Measurements from ENCODE around the gene CARD14. TPM values are rescaled to one million over a fixed set of nuclear protein-coding genes. Genes with fewer than 3 reads are reported as not detected.

Gene CARD14
- polyA plus RNA-seq (ENCODE audit: insufficient read length in 4 of 4): 1 to 10 TPM in 3 of 4 donors, under 1 TPM in 1; 0.90 to 1.5 (median 1.2) TPM

DNA sequence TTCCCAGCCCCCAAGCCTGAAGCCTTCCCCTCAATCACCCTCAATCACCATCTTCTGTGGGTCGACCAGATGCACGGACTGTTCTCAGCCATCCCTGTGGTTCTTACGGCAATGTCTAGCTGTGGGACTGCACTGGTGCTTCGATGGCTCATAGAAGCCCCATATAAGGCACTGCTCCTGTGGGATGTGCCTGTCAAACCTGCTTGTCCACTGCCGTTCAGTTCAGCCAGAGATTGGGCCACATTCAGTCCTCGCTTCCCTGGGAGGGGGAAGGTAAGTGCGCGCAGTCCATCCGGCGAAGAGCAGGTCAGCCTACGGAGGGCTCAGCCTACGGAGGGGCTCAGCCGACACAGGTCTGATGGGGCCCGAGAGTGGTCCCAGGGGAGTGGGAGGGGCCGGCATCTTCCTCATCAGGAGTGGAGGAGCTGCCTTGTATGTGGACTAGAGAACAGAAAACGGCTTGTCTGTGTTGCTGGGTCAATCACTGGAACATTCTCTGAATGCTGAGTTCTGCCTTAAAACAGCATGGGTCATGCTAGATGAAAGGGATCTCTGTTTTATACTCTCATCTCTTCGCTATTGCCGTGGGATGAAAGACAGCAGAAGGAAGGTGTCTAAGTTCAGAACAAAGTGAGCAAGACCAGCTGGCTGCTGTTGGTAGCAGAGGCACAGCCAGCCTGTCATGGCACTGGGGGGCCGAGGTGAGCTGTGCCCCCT lies at the start of gene CARD14:
TSS of gene CARD14 (plus strand) at position 247 of the 717 bp plus-strand sequence. CDS start 11,409 bp downstream, outside the sequence.
- no peak for DNase-seq (ENCODE audit: low read depth in 4 of 4, low spot score in 3 of 4)

DNA sequence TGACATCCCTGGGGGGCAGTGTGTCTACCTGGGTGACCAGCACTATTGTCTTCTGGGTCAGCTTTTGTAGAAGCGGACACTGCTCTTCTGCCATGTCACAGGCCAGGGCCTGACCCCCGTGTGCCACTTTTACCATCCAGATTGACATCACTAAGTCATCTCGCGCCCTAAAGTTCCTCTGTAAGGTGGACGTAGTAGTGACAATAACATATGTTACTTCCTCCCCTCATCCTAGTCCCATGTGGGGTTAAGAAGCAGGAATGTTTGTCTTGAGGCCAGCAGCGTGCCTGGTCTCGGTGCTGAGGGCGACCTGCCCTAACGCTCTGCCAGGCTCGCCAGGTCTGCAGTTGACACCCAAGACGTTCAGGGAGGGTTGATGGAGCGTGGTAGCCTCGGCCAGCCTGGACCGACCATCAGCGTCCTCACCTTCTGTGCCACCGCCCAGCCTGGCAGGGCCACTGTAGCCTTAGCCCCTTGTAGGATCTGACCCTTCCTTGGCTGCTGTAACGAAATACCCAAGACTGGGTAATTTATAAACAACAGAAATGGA lies 47.7 kb upstream of the CARD14 start:
- no peak for DNase-seq (ENCODE audit: low read depth in 4 of 4, low spot score in 3 of 4)

DNA sequence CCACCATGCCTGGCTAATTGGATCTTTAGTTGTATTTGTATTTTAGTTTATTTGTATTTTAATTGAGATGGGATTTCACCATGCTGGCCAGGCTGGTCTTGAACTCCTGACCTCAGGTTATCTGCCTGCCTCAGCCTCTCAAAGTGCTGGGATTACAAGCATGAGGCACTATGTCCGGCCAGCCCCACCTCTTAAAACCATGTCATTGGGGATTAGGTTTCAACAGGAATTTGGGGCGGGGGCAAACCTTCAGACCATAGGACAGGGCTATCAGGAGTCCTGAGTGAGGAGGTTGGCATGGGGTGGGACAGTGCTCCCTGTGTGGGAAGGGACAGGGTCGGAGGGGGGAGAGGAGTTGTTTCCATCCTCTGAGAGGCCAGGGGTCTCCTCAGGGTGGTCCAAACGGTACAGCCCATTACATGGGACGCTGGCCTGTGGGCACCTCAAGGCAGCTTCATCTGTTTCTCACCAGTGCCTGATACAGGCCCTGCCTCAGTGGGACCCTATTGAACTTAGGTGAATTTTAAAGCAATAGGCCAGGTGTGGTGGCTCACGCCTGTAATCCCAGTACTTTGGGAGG lies 46.8 kb upstream of the CARD14 start:
- DNase-seq (ENCODE audit: low read depth in 4 of 4, low spot score in 3 of 4): no peak

DNA sequence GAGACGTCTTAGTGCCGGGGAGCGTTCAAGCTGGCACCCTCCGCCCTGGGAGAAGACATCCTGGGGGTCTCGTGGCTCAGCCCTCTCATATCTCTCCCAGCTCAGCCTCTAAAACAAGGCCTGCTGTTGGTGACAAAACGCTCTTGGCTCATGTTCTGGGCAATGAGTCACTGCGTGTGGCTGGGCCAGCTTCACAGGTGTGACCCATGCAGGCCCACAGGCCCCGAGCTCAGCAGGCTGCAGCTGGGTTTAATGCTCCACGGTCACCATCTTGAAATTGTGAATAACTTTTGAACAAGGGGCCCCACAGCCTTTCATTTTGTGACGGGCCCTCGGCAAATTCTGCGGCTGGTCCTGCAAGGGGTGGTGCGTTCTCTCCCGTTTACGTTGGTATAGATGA lies 46.0 kb upstream of the CARD14 start:
- no peak for DNase-seq (ENCODE audit: low read depth in 4 of 4, low spot score in 3 of 4)

DNA sequence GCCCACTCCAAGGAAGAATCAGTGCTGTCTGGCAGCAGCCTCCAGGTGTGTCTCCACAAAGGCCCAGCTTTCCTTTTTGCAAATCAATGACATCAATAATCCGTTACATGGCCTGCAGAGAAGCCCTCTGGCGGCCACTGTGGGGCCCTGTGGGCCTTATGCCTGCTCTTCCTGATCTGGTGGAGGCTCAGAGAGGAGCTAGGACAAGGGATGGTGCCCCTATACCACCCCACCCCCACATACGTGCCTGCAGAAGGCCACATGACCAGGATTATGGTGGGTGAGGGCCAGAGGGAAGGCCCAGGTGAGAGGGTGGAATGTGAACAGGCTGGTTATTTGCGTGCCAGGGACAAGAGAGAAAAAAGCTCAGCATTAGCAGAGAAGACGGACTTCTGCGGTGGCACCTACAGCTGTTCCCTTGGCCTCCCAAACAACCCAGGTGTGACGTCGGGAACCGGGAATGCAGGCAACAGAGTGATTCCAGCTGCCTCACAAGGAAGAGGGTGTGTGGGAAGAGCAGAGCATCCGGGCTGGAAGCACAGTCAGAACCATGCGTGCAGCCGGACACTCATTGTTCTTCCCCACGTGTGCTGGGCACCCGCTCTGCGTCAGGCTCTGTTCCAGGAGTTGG lies 45.4 kb upstream of the CARD14 start:
- no peak for DNase-seq (ENCODE audit: low read depth in 4 of 4, low spot score in 3 of 4)

DNA sequence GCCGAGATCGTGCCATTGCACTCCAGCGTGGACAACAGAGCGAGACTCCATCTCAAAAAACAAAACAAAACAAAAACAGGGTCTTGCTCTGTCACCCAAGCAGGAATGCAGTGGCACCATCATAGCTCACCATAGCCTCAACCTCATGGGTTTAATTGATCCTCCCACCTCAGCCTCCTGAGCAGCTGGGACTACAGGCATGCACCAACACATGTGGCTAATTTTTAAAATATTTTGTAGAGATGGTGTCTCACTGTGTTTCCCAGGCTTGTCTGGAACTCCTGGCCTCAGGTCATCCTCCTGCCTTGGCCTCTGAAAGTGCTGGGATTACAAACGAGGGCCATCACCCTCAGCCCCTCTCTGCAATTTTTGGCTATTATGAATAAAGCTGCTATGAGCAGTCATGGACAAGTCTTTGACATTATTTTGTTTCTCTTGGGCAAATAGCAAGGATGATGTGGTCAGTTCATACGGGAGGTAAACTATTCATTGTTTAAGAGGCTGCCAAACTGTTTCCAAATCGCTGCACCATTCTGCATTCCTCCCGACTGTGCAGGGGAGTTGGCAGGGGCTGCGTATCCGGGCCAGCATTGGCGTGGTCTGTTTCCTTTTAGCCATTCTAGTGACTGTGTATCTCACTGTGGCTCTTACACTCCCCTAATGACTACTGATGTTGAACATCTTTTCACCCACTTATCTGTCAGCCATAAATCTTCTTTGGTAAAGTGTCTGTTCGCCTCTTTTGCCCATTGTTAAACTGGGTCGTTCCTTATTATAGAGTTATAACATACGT lies 44.0 kb upstream of the CARD14 start:
- DNase-seq (ENCODE audit: low read depth in 4 of 4, low spot score in 3 of 4): no peak

DNA sequence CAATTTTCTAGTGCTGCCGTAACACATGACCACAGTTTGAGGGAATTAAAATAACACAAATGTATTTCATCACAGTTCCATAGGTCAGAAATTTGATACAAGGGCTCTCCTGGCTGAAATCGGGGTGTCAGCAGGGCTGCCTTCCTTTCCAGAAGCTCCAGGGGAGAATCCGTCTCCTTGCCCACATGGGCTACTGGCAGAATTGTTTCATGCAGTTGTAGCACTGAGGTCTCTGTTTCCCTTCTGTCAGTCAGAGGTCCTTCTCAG lies 43.4 kb upstream of the CARD14 start:
- DNase-seq (ENCODE audit: low read depth in 4 of 4, low spot score in 3 of 4): no peak

DNA sequence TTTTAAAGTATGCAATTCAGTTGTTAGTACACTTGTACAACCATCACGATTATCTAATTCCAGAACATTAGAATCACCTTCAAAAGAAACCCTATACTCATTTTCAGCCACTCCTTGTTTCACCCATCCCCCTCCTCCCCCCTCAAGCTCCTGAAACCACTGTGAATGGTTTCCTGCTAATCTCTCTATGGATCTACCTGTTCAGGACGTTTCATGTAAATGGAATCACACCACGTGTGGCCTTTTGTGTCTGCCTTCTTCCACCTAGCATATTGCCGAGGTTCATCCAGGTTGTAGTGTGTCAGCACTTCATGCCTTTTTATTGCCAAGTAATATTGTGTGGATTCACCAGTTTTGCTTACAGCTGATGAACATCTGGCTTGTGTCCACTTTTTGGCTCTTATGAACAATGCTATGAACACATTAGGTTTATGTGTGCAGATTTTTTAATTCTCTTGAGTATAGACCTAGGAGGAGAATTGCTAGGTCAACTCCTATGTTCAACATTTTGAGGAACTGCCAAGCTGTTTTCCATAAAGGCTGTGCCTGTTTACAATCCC lies 40.7 kb upstream of the CARD14 start:
- DNase-seq (ENCODE audit: low read depth in 4 of 4, low spot score in 3 of 4): no peak

DNA sequence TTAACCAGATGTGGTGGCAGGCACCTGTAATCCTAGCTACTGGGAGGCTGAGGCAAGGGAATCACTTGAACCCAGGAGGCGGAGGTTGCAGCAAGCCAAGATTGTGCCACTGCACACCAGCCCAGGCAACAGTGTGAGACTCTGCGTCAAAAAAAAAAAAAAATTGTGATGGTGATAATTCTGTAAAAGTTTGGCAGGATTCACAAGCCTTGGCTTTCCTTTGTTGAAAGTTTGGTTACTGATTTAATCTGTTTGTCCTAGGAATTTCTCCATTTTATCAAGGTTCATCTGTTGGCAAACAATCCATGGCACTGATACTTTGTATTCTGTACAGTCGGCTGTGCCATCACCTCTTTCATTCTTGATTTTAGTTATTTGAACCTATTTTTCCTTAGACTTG lies 38.8 kb upstream of the CARD14 start:
- no peak for DNase-seq (ENCODE audit: low read depth in 4 of 4, low spot score in 3 of 4)

DNA sequence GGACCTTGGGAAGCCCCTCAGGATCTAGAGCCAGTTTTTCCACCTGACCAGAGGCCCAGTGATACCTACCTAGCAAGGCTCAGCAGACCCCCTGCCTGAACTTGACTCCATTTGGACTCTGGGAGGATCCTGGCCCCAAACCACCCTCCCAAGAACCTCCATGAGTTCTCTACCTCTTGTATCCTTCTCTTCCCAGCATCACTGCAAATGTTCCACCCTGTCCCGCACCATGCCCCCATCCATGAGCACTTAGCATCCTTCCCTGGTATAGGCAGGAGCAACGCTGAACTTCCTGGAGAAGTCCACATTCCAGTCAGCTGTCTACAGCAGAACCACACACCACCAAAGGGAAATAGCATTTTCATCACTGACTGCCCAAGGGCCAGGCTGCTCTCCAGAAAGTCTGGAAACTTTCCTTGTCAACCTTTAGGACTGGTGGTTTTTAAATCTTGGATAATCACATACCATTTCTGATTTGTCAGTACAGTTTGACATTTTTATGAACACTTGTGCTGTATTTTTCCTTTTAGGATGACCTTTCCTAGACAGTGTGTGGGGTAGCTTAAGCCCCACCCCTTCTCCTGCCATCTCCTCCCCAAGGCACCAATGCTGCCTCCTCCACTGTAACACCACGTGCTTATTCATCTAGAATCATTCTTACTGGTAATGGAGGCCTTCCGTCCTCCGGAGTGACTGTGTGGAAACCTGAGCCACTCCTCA lies 36.8 kb upstream of the CARD14 start:
- no peak for DNase-seq (ENCODE audit: low read depth in 4 of 4, low spot score in 3 of 4)

DNA sequence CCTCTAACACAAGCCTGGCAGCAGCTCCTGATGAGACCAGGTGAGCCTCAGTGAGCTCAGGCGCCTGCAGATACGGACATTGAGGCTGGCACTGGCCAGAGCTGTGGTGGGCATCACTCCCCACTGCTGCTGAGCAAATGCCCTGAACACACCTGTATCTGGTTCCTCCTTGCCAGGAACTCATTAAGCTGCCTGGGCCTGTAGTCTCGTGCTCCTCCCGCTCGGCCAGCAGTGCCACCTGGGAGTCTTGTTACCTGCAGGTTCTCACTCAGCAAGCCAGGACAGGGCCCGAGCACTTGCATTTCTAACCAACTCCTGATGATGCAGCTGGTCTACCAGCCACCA lies 36.2 kb upstream of the CARD14 start:
- no peak for DNase-seq (ENCODE audit: low read depth in 4 of 4, low spot score in 3 of 4)

DNA sequence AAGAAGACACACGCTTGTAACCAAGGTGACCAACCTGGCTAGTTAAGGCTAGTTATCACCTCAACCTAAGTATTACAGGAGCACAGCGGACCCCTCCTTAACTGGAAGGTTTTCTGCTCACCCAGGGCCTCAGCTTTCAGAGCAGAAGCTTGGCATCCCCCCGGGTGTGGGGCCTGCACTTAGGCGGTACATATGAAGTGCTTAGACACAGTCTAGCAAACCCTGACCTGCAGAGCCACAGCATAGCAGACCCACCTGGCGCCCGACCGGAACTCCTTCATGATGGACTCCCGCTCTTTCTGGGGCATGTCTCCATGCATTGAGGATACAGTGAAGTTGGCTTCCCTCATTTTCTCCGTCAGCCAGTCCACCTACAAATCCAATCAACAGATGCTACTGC lies 32.7 kb upstream of the CARD14 start:
- DNase-seq (ENCODE audit: low read depth in 4 of 4, low spot score in 3 of 4): no peak

DNA sequence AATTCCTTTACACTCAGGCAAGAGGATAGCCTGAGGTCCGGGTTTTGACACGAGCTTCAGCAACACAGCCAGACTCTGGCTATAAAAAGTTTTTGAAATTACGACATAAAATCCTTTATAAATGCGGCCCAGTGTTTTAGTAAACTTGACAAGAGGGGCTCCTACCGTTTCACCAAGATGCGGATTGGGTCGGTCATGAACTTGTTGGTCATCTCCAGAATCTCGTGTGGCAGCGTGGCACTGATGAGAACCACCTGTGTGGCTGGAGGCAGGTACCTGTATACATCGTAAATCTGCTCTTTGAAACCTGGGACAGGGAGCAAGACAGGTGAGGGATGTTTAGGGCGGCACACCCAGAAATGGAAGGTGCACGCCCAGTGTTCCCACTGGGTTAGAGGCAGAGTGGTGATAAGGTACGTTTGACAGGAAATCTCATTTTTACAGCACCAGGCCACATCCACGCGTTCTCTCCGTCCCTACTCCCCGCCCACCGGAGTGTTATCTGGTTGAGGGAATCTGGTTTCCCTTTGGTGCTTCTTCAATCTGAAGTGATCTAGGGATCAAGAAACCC lies 30.9 kb upstream of the CARD14 start:
- no peak for DNase-seq (ENCODE audit: low read depth in 4 of 4, low spot score in 3 of 4)

DNA sequence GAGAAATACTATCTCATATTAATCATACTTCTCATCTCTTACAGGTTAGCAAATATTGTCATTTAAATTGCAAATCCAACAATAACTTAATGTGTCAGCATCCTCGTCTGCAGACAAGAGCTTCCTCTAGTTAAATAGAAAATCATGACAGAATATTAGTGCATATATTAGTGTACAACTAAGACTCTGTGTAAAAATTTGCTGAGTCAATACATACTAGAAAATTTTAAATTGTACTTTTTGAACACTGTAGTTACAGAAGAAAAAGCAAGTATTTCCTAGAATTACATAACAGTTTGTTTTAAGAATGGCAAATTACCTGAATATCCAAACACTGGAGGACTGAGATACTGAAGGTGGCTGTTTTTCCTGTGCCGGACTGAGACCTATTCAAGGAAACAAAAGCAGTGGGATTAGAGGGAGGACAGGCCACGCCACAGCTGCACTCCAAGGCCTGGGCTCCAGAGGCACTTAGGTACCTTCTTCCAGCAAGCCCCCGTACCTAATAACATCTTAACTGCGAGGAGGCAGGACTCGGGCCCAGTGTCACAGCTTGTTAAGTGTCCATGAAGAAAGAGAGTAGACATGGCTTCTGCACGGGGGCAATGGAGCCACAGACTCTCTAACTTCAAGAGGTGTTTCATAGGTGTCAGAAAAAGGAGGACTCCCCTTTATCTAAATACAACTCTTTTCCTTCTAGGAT lies 28.2 kb upstream of the CARD14 start:
- DNase-seq (ENCODE audit: low read depth in 4 of 4, low spot score in 3 of 4): no peak

DNA sequence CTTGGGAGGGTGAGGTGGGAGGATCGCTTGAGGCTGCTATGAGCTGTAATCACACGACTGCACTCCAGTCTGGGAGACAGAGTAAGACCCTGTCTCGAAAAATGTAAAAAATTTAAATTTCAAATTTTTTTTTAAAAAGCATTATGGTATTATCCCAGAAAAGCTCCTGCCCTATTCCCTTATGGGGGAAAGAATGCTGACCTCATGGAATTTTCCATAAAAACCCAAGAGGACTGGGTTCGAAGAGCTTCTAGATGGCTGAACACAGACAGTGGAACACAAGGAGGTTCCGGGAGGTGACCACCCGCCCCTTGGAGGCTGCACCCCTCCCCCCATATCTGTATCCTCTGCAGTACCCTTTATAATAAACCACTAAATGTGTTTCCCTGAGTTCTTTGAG lies 26.9 kb upstream of the CARD14 start:
- DNase-seq (ENCODE audit: low read depth in 4 of 4, low spot score in 3 of 4): no peak

DNA sequence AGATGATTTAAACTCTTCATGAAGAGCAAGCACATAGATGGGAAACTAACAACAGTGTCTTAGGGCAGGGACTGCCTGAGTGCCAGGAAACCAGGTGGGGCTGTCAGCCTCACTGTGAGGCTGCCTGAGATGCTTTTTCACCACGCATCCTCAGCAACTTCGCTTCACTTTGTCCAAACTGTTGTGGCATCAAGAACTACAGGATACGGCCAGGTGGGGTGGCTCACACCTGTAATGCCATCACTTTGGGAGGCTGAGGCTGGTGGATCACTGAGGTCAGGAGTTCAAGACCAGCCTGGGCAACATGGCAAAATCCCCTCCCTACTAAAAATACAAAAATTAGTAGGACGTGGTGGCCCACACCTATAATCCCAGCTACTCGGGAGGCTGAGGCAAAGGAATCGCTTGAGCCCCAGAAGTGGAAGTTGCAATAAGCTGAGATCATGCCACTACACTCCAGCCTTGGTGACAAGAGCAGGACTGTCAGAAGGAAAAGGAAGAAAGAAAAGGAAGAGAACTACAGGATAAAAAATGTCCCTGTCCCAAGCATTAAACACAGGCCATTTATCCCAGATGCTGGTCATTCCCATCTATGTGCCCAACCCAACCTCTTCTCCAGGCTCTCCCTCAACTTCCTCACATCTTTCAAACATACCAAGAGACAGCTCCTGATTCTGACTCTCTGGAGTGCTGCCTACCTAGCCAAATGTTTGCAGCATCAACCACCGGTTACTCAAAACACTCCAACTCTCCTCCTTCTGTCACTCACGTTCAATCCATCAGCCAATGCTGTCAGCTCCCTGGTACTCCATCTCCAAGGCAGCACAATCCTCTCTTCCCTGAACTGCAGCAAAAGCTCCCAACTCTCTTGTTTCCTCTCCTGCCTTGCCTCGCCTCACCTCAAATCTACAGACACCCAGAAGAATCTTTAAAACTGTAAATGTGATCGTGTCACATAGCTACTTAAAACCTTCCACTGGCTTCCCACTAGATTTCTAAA lies 24.5 kb upstream of the CARD14 start:
- no peak for DNase-seq (ENCODE audit: low read depth in 4 of 4, low spot score in 3 of 4)

DNA sequence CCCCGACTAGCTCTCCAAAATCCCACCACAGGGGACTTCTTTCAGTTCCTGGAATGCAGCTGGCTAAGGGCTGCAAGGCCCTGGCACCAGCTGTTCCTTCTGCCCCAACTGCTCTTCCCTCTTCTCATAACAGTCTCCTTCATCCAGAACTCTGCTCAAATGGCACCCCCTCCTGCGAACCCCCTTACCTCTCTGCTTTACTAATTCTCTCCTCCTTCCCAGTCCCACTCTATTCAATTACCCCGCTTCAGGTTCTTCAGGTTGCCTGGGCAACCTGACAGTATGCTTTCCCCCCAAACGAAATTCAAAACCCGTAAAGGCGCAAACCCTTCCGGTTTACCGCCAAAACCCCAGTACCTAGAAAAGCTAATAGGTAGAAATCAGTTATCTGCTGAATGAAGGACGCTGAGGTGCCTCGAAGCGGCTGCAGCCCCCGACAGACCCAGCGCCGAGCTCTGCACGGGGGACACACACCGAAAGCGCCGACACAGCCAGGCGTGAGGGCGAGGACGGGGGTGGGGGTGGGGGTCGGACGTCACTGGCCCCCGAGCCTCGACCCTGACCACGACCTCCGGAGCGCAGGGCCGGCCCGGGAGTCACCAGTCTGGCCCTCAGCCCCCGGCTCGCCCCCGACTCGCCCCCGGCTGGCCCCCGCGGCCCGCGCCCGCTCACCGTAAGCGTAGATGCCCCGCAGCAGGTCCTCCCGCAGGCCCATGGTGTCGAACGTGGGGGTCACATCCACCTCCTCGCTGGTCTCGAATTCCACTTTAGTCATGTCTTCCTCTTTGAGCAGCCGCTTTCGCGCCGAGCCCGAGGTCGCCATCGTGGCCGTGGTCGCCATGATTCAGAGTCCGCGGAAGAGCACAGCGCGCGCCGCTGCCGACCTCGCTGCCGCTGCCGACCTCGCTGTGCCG lies 23.5 kb upstream of the CARD14 start:
- no peak for DNase-seq (ENCODE audit: low read depth in 4 of 4, low spot score in 3 of 4)

All from right renal pelvis (tissue), 4 donors.